Transverse colon (tissue), 4 donors: ENCODE results near the gene PPY. TPM values are rescaled to one million over a fixed set of nuclear protein-coding genes. Genes with fewer than 3 reads are reported as not detected.
"Not testable (repeated sequence)": the region's sequence is repeated elsewhere in the genome, so short reads cannot be mapped to it uniquely, and the experiment has no call there.

Source experiments
- DNase-seq: peaks from one replicate; pipeline ENCODE4 v3.0.0-alpha.2; 2019
- H3K27ac ChIP-seq, 4 donors: fragments of 200-600 bp; sonication (generic); 2 replicates each; pipeline ENCODE4 v1.5.1; 2016 to 2018; ENCODE audit warnings: inconsistent platforms in 4 of 4
- H3K27me3 ChIP-seq: fragments of 200-600 bp; sonication (generic); 2 replicates; pipeline ENCODE4 v1.5.1; 2017; ENCODE audit warnings: inconsistent platforms
- H3K36me3 ChIP-seq, 4 donors: fragments of 200-600 bp; sonication (generic); 2 replicates each; pipeline ENCODE4 v1.5.1; 2017 to 2019; ENCODE audit warnings: inconsistent platforms in 4 of 4
- H3K4me1 ChIP-seq, 4 donors: fragments of 200-600 bp; sonication (generic); 2 replicates each; pipeline ENCODE4 v1.5.1; 2017 to 2020; ENCODE audit warnings: inconsistent platforms in 4 of 4
- H3K4me3 ChIP-seq, 4 donors: fragments of 200-600 bp; sonication (generic); 1 replicate in 1 of 4; 2 replicates in 3 of 4; pipeline versions ENCODE4 v1.5.1 to v1.6.1; 2017 to 2019; ENCODE audit warnings: inconsistent platforms in 4 of 4
- H3K9me3 ChIP-seq, 2 donors: fragments of 200-600 bp; sonication (generic); 2 replicates each; pipeline ENCODE4 v1.5.1; 2017 to 2019; ENCODE audit warnings: inconsistent platforms in 2 of 2
- EP300 ChIP-seq: sonication (generic); formaldehyde crosslinking; IDR thresholded peaks from one replicate; pipeline ENCODE4 v1.6.1; 2017; ENCODE audit warnings: antibody characterized with exemption, low read depth
- POLR2A ChIP-seq: fragments of 450-650 bp; IDR thresholded peaks from one replicate; pipeline ENCODE4 v1.6.1; 2016; ENCODE audit warnings: antibody characterized with exemption, mild to moderate bottlenecking, moderate library complexity
- POLR2AphosphoS5 ChIP-seq, 3 donors: sonication (generic); formaldehyde crosslinking; IDR thresholded peaks; one replicate each; pipeline ENCODE4 v1.6.1; 2016; ENCODE audit warnings: antibody characterized with exemption in 3 of 3
- WGBS, 2 donors: methylation state at CpG; one replicate each; pipeline ENCODE4 v1.1.5; 2018; ENCODE audit warnings: low coverage in 1 of 2; 5-methylcytosine and 5-hydroxymethylcytosine counted together
- in situ Hi-C, 4 donors: fragments of 200-750 bp; cut with MboI; loops; one replicate each; pipeline versions ENCODE4 v1.15.0 to v1.15.1; 2017; ENCODE audit warnings: low sequenced_read_pairs in 3 of 4, low pct_ligation_motif_present in 1 of 4, low pct_unique_long_range_greater_than_20kb in 1 of 4
- intact Hi-C: fragments of 100-400 bp; cut with DNase I; formaldehyde crosslinking; loops from one replicate; pipeline ENCODE4 v1.15.1; 2023; ENCODE audit warnings: low total_unique reads
- total RNA-seq, 4 donors: library from RNA; depleted of rRNA; stranded (reverse); fragments of >200 nt; gene quantifications; one replicate each; pipeline ENCODE4 v1.1.0, GENCODE V29; 2016
- TF ChIP-seq, protein P1 (sequence below), 5 experiments: fragments of 200-600 bp in 3 of 5; fragments of 450-650 bp in 2 of 5; sonication (generic) in 3 of 5; IDR thresholded peaks; 1 replicate in 2 of 5; 2 replicates in 3 of 5; pipeline ENCODE4 v1.5.1; 2016 to 2017; ENCODE audit warnings: antibody characterized with exemption in 5 of 5, inconsistent platforms in 3 of 5, mild to moderate bottlenecking in 2 of 5, moderate library complexity in 1 of 5

PPY gene
- total RNA-seq, 4 donors from 2014 or later = not detected

DNA sequence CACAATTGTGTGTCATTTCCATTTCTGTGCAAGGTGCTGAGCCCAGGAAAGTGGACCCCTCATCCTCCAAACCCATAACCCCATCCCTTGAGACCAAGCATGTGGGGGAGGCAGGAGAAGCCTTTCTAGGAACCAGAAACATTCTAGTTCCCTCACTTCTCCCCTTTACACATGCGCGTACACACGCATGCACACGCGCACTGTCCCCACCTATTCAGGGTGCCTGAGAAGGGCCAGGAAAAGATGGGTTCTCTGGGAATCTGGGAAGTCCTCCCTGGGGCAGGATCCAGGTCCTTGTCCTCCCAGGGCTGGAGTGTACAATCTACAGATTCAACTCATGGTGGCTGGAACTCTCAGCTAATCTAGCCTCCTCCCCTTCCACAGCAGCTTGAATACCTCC is 2.4 kb downstream of the PPY start:
- H3K9me3 ChIP-seq = no peaks in the 10 kb centered on the region
- peaks cover 3 to 8% (median 6%) of the 10 kb centered on the region in 4 donors for H3K4me1 ChIP-seq
- intact Hi-C loops (no loop called here), in situ Hi-C loops (loop anchor here (10.0 to 25.0 kb wide), 3 partner anchors 55 to 222 kb away; partner anchors contain the start of gene ASB16 (in 1 of the 4))
- H3K27ac ChIP-seq = no peak overlapping the region
- H3K27me3 ChIP-seq = peaks cover 34% of the 10 kb centered on the region
- TF ChIP-seq POLR2AphosphoS5 (IDR thresholded peaks at IDR 0.05) = no peak
- no peak for TF ChIP-seq POLR2A
- TF ChIP-seq, protein P1, sequence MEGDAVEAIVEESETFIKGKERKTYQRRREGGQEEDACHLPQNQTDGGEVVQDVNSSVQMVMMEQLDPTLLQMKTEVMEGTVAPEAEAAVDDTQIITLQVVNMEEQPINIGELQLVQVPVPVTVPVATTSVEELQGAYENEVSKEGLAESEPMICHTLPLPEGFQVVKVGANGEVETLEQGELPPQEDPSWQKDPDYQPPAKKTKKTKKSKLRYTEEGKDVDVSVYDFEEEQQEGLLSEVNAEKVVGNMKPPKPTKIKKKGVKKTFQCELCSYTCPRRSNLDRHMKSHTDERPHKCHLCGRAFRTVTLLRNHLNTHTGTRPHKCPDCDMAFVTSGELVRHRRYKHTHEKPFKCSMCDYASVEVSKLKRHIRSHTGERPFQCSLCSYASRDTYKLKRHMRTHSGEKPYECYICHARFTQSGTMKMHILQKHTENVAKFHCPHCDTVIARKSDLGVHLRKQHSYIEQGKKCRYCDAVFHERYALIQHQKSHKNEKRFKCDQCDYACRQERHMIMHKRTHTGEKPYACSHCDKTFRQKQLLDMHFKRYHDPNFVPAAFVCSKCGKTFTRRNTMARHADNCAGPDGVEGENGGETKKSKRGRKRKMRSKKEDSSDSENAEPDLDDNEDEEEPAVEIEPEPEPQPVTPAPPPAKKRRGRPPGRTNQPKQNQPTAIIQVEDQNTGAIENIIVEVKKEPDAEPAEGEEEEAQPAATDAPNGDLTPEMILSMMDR (IDR thresholded peaks at IDR 0.05) = no peak
- TF ChIP-seq EP300 = no peak
- WGBS, 2 donors = 99% methylated on average over 5 of the region's 5 CpGs; no CpG with 5 or more reads in 1 of the 2 donors
- no peak overlapping the region for H3K4me3 ChIP-seq
- no peaks in the 10 kb centered on the region for H3K36me3 ChIP-seq
- DNase-seq = no peak

DNA sequence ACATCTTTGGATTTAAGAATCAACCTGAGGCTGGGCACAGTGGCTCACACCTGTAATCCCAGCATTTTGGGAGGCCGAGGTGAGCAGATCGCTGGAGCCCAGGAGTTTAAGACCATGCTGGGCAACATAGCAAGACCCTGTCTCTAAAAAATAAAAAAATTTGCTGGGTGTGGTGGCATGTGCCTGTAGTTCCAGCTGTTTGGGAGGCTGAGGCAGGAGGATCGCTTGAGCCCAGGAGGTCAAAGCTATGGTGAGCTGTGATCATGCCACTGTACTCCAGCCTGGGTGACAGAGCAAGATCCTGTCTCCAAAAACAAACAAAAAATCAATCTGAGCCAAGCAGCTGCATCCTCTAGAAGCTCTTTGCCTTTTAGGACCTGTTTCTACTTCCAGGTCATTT is 2.8 kb downstream of the PPY start:
- intact Hi-C loops, H3K4me1 ChIP-seq, H3K36me3 ChIP-seq, H3K27ac ChIP-seq, DNase-seq, H3K9me3 ChIP-seq, H3K4me3 ChIP-seq: not testable (repeated sequence)
- 97% methylated on average over 3 of the region's 3 CpGs; no CpG with 5 or more reads in 1 of the 2 donors for WGBS, 2 donors
- in situ Hi-C loops = loop anchor here in 1 of 4 donors (25.0 kb wide), 1 partner anchor 223 kb away; the partner anchor contains the start of gene ASB16
- H3K27me3 ChIP-seq = peaks cover 34% of the 10 kb centered on the region

DNA sequence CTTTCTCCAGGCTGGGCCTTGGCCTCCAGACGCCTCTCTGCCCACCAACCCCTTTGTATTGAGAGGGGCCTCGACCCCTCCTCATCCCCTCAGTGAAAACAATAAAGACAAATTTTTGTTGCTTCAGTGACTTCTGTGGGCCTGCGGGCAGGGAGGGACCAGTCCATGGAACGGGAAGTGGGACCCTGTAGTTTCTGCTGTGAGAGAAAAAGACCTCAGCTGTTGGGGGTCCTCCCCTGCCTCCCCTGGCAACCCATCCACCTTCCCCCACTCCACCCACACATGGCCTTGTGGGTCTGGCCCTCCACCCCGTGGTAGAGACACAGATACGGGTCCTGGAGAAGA is 3.5 kb downstream of the PPY start:
- no peaks in the 10 kb centered on the region for H3K36me3 ChIP-seq
- TF ChIP-seq EP300 (no peak), POLR2A (no peak), POLR2AphosphoS5 (IDR thresholded peaks at IDR 0.05) (no peak)
- TF ChIP-seq, protein P1 (IDR thresholded peaks at IDR 0.05) = no peak
- no peaks in the 10 kb centered on the region for H3K9me3 ChIP-seq
- no peak for DNase-seq
- in situ Hi-C loops (loop anchor here in 1 of 4 donors (25.0 kb wide), 1 partner anchor 223 kb away; the partner anchor contains the start of gene ASB16), intact Hi-C loops (no loop called here)
- peaks cover 34% of the 10 kb centered on the region for H3K27me3 ChIP-seq
- no peak overlapping the region for H3K27ac ChIP-seq
- H3K4me3 ChIP-seq = no peak overlapping the region
- H3K4me1 ChIP-seq = peaks cover 3 to 8% (median 6%) of the 10 kb centered on the region in 4 donors
- WGBS, 2 donors = 58 to 64% methylated on average over 2 to 6 of the region's 6 CpGs

DNA sequence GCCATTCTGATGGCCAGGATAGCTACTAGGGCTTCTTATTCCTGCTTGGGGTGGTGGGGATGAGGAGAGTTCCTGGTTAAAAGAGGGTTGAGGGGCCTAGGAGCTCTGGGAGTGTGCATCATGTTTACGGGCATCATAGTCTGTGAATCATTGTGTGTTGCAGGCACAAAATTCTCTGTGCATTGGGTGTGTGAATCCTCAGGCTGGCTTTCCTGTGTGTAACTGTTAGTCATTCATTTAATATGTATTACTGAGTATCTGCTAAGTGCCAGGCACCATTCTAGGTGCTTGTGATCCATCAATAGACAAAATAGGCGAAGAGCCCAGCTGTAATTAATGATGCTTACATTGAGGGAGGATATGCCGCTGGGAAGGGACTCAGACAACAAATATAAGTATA is 5.8 kb downstream of the PPY start:
- Histone ChIP-seq H3K4me1 (peaks cover 3 to 11% (median 7%) of the 10 kb centered on the region in 4 donors), H3K9me3 (no peaks in the 10 kb centered on the region), H3K27me3 (peaks cover 34% of the 10 kb centered on the region), H3K4me3 (no peak overlapping the region), H3K36me3 (no peaks in the 10 kb centered on the region), H3K27ac (no peak overlapping the region)
- DNase-seq = no peak
- in situ Hi-C loops = loop anchor here in 1 of 4 donors (25.0 kb wide), 1 partner anchor 226 kb away; the partner anchor contains the start of gene ASB16
- 83 to 92% methylated on average over 2 to 3 of the region's 3 CpGs for WGBS, 2 donors
- intact Hi-C loops = no loop called here
- TF ChIP-seq POLR2AphosphoS5 (IDR thresholded peaks at IDR 0.05) = no peak
- no peak for TF ChIP-seq POLR2A
- TF ChIP-seq, protein P1 (IDR thresholded peaks at IDR 0.05) = no peak
- TF ChIP-seq EP300 = no peak

DNA sequence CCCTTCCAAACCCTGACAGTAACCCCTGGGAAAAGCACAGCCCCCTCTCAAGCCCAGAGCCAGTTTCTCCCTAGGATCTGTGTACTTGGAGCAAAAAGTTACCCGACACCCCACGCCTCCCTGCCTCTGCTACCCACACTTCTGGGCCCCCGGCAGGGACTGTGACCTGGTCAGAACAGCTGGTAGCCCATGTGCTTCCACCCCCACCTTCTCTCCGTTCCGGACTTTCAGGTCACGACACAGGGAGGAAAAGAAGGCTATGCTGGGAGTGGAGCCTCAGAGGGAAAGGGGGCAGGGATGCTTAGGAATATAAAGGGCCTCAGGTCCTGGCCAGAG is 6.4 kb downstream of the PPY start:
- in situ Hi-C loops (loop anchor here in 1 of 4 donors (25.0 kb wide), 1 partner anchor 226 kb away; the partner anchor contains the start of gene ASB16), intact Hi-C loops (no loop called here)
- Histone ChIP-seq H3K36me3 (no peaks in the 10 kb centered on the region), H3K27me3 (peaks cover 34% of the 10 kb centered on the region), H3K4me1 (peaks cover 3 to 15% (median 9%) of the 10 kb centered on the region in 4 donors), H3K27ac (no peak overlapping the region), H3K4me3 (no peak overlapping the region), H3K9me3 (no peaks in the 10 kb centered on the region)
- DNase-seq = no peak
- WGBS, 2 donors = 64 to 82% methylated on average over 3 to 6 of the region's 6 CpGs
- TF ChIP-seq POLR2AphosphoS5 (IDR thresholded peaks at IDR 0.05) (no peak), POLR2A (no peak), EP300 (no peak)
- TF ChIP-seq, protein P1 (IDR thresholded peaks at IDR 0.05) = no peak
